ENCODE data around the gene DSTYK.

DSTYK gene

DNA sequence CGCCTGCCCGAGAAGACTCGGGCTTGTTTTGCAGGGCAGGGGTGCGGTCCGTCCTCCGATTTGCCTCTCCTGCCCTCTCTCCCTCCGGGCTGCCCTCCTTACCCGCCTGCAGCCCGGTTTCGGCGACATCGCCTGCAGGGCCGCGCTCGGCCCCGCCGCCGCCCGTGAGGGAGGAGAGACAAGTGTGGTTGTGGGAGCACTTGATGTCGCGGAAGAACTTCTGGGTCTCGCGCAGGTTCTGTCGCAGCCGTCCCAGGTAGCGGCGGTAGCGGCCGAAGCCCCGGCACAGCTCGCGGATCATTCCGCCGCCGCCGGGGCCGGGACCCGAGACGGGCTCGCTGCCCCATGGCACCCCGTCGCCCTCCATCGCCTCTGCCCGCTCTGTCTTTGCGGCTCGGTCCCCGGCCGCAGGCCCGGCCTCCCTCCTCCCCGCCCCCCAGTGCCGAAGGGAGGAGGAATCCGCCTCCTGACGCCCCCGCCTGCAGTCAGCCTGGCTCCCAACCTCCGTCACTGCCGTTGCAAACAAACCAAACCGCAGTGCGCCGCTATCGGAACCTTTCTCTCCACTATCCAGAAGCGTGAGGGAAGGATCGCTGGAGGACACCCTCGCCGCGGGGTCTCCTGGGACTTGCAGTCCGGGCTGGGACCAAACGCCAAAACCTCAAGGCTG, at the start of gene DSTYK:
TSS of gene DSTYK (minus strand) at position 534 of the 670 bp plus-strand sequence. CDS start at position 367, 167 bp downstream.
- Histone ChIP-seq H3K36me3 (ENCODE audit: control insufficient read depth, low read depth, low read length) (no peaks in the 10 kb centered on the region), H3K27me3 (ENCODE audit: control insufficient read depth, insufficient read depth, low read length) (no peaks in the 10 kb centered on the region), H3K9me3 (ENCODE audit: control insufficient read depth, low read depth, low read length) (no peaks in the 10 kb centered on the region), H3K4me3 (ENCODE audit: low read length) (peak within 1 kb of the TSS; percentile 95), H3K9ac (ENCODE audit: low read length) (peak within 1 kb of the TSS; percentile 78), H3K4me1 (ENCODE audit: control insufficient read depth, low read depth, low read length) (peaks cover 6% of the 10 kb centered on the region), H3K27ac (ENCODE audit: low read length) (peak within 1 kb of the TSS; percentile 42)

GRCh38 chr1:205259998-205260397, 48.5 kb upstream of the DSTYK start:
- Histone ChIP-seq H3K27ac (ENCODE audit: low read length) (no peak overlapping the region), H3K9me3 (ENCODE audit: control insufficient read depth, low read depth, low read length) (no peaks in the 10 kb centered on the region), H3K27me3 (ENCODE audit: control insufficient read depth, insufficient read depth, low read length) (no peaks in the 10 kb centered on the region), H3K4me1 (ENCODE audit: control insufficient read depth, low read depth, low read length) (peaks cover 24% of the 10 kb centered on the region), H3K4me3 (ENCODE audit: low read length) (no peak overlapping the region), H3K36me3 (ENCODE audit: control insufficient read depth, low read depth, low read length) (no peaks in the 10 kb centered on the region), H3K9ac (ENCODE audit: low read length) (no peak overlapping the region)

DNA sequence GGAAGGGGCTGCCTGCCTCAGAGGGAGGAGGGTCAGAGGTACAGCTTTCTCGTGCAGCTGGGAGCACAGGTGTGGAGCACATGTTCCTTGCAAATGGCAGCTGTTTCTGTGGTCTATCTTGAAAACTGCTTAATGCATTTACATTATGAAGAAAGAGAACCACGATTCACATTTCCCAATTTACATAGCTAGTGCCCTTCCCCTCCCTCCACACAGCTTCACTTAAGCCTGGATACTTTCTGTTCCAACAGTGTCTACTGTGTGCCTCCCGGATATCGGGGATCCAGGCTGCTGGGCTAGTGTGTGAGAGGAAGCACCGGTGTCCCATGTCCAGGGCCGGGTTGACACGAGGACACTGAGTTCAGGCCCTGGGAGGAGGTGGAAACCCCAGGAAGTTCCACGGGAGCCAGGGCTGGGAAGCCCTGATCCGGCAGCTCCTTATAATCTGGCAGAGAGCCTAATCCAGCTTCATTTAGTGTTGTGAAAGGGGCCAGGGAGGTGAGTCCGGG, 47.9 kb upstream of the DSTYK start:
- no peak overlapping the region for H3K27ac ChIP-seq (ENCODE audit: low read length)
- H3K4me1 ChIP-seq (ENCODE audit: control insufficient read depth, low read depth, low read length) = peaks cover 24% of the 10 kb centered on the region

DNA sequence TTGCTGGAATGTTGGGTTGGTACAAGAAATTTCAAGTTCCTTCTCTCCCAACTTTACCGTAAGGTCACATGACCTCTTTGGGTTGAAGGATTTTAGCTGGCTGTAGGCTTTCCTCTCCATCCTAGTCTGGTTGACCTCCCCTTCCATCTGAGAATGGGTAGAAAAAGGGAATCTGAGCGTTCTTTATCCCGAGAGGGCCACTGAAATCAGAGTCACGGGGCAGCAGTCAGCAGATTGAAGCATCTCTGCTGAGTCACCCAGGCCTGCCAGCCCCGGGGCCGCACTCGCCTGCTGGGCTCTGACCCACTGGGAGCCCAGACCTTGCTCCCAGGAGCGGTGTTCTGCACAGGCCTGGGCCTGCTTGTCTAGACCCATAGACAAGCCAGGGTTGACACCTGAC, 47.2 kb upstream of the DSTYK start:
- Histone ChIP-seq H3K4me1 (ENCODE audit: control insufficient read depth, low read depth, low read length) (peaks cover 24% of the 10 kb centered on the region), H3K36me3 (ENCODE audit: control insufficient read depth, low read depth, low read length) (no peaks in the 10 kb centered on the region), H3K4me3 (ENCODE audit: low read length) (no peak overlapping the region), H3K9ac (ENCODE audit: low read length) (no peak overlapping the region), H3K27me3 (ENCODE audit: control insufficient read depth, insufficient read depth, low read length) (no peaks in the 10 kb centered on the region), H3K27ac (ENCODE audit: low read length) (no peak overlapping the region), H3K9me3 (ENCODE audit: control insufficient read depth, low read depth, low read length) (no peaks in the 10 kb centered on the region)

More for the DNA sequence above, 47.9 kb upstream of the DSTYK start:
- Histone ChIP-seq H3K36me3 (ENCODE audit: control insufficient read depth, low read depth, low read length) (no peaks in the 10 kb centered on the region), H3K9ac (ENCODE audit: low read length) (peak overlapping the region; percentile 6), H3K9me3 (ENCODE audit: control insufficient read depth, low read depth, low read length) (no peaks in the 10 kb centered on the region), H3K27me3 (ENCODE audit: control insufficient read depth, insufficient read depth, low read length) (no peaks in the 10 kb centered on the region), H3K4me3 (ENCODE audit: low read length) (no peak overlapping the region)

- Histone ChIP-seq H3K9me3 (ENCODE audit: control insufficient read depth, low read depth, low read length) (no peaks in the 10 kb centered on the region), H3K36me3 (ENCODE audit: control insufficient read depth, low read depth, low read length) (no peaks in the 10 kb centered on the region), H3K4me3 (ENCODE audit: low read length) (no peak overlapping the region), H3K27me3 (ENCODE audit: control insufficient read depth, insufficient read depth, low read length) (no peaks in the 10 kb centered on the region), H3K4me1 (ENCODE audit: control insufficient read depth, low read depth, low read length) (peaks cover 24% of the 10 kb centered on the region), H3K9ac (ENCODE audit: low read length) (no peak overlapping the region), H3K27ac (ENCODE audit: low read length) (no peak overlapping the region)
These were observed 46.8 kb upstream of the DSTYK start for GRCh38 chr1:205258261-205258691.

GRCh38 chr1:205257735-205258134, 46.2 kb upstream of the DSTYK start:
- Histone ChIP-seq H3K4me3 (ENCODE audit: low read length) (no peak overlapping the region), H3K4me1 (ENCODE audit: control insufficient read depth, low read depth, low read length) (peaks cover 21% of the 10 kb centered on the region), H3K9me3 (ENCODE audit: control insufficient read depth, low read depth, low read length) (no peaks in the 10 kb centered on the region), H3K27me3 (ENCODE audit: control insufficient read depth, insufficient read depth, low read length) (no peaks in the 10 kb centered on the region), H3K36me3 (ENCODE audit: control insufficient read depth, low read depth, low read length) (no peaks in the 10 kb centered on the region), H3K27ac (ENCODE audit: low read length) (no peak overlapping the region), H3K9ac (ENCODE audit: low read length) (no peak overlapping the region)

GRCh38 chr1:205256951-205257625, 45.6 kb upstream of the DSTYK start:
- Histone ChIP-seq H3K9ac (ENCODE audit: low read length) (no peak overlapping the region), H3K27ac (ENCODE audit: low read length) (no peak overlapping the region), H3K9me3 (ENCODE audit: control insufficient read depth, low read depth, low read length) (no peaks in the 10 kb centered on the region), H3K4me1 (ENCODE audit: control insufficient read depth, low read depth, low read length) (peaks cover 15% of the 10 kb centered on the region), H3K27me3 (ENCODE audit: control insufficient read depth, insufficient read depth, low read length) (no peaks in the 10 kb centered on the region), H3K36me3 (ENCODE audit: control insufficient read depth, low read depth, low read length) (no peaks in the 10 kb centered on the region), H3K4me3 (ENCODE audit: low read length) (no peak overlapping the region)

GRCh38 chr1:205255941-205256780, 44.7 kb upstream of the DSTYK start:
- no peak overlapping the region for H3K27ac ChIP-seq (ENCODE audit: low read length)
- peaks cover 8% of the 10 kb centered on the region for H3K4me1 ChIP-seq (ENCODE audit: control insufficient read depth, low read depth, low read length)
- H3K27me3 ChIP-seq (ENCODE audit: control insufficient read depth, insufficient read depth, low read length) = no peaks in the 10 kb centered on the region
- no peaks in the 10 kb centered on the region for H3K36me3 ChIP-seq (ENCODE audit: control insufficient read depth, low read depth, low read length)
- no peak overlapping the region for H3K9ac ChIP-seq (ENCODE audit: low read length)
- no peaks in the 10 kb centered on the region for H3K9me3 ChIP-seq (ENCODE audit: control insufficient read depth, low read depth, low read length)
- no peak overlapping the region for H3K4me3 ChIP-seq (ENCODE audit: low read length)

DNA sequence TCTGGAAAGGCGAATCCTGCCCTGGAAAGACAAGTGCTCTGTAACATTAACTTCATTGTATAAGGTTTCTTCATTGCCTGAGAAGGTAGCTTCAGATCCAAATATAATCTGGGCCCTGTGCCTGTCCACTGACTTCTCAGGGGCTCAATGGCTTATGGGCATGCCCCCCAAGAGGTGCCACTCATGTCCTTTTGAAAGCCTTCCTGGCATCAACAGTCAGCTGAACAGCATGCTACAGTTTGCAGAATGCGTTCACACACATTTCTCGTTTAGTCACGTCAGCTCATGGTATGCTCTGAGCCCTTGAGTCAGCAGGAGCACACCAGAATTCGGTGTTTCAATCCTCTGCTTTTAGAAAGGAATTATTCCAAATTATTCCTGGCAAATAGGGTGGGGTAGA, 40.1 kb upstream of the DSTYK start:
- Histone ChIP-seq H3K9ac (ENCODE audit: low read length) (no peak overlapping the region), H3K27me3 (ENCODE audit: control insufficient read depth, insufficient read depth, low read length) (no peaks in the 10 kb centered on the region), H3K4me3 (ENCODE audit: low read length) (no peak overlapping the region), H3K4me1 (ENCODE audit: control insufficient read depth, low read depth, low read length) (no peaks in the 10 kb centered on the region), H3K36me3 (ENCODE audit: control insufficient read depth, low read depth, low read length) (no peaks in the 10 kb centered on the region), H3K9me3 (ENCODE audit: control insufficient read depth, low read depth, low read length) (no peaks in the 10 kb centered on the region), H3K27ac (ENCODE audit: low read length) (no peak overlapping the region)

GRCh38 chr1:205250699-205251098, 39.2 kb upstream of the DSTYK start:
- no peaks in the 10 kb centered on the region for H3K36me3 ChIP-seq (ENCODE audit: control insufficient read depth, low read depth, low read length)
- no peak overlapping the region for H3K27ac ChIP-seq (ENCODE audit: low read length)

DNA sequence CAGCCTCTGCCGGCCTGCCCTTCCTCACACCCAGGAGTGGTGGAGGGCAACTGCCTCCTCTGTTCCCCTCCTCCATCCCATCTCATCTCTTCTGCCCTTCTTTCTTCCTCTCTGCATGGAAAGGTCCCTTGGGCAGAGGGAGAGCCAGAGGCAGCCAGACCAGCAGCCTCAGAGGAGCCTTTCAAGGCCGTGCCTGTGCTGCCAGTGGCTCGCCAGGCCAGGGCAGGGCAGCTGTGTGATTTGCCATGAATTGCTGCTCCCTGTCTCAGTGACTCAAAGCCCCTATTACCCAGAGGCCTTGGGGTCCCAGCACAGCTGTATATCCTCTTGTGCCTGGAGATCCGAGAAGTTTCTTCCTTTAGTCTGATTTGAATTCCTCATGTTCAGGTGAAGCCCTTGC, 38.1 kb upstream of the DSTYK start:
- Histone ChIP-seq H3K27me3 (ENCODE audit: control insufficient read depth, insufficient read depth, low read length) (no peaks in the 10 kb centered on the region), H3K9ac (ENCODE audit: low read length) (no peak overlapping the region), H3K4me1 (ENCODE audit: control insufficient read depth, low read depth, low read length) (no peaks in the 10 kb centered on the region), H3K27ac (ENCODE audit: low read length) (no peak overlapping the region), H3K9me3 (ENCODE audit: control insufficient read depth, low read depth, low read length) (no peaks in the 10 kb centered on the region), H3K36me3 (ENCODE audit: control insufficient read depth, low read depth, low read length) (no peaks in the 10 kb centered on the region), H3K4me3 (ENCODE audit: low read length) (no peak overlapping the region)

More at GRCh38 chr1:205250699-205251098, 39.2 kb upstream of the DSTYK start:
- Histone ChIP-seq H3K9ac (ENCODE audit: low read length) (no peak overlapping the region), H3K4me1 (ENCODE audit: control insufficient read depth, low read depth, low read length) (no peaks in the 10 kb centered on the region), H3K4me3 (ENCODE audit: low read length) (no peak overlapping the region), H3K27me3 (ENCODE audit: control insufficient read depth, insufficient read depth, low read length) (no peaks in the 10 kb centered on the region), H3K9me3 (ENCODE audit: control insufficient read depth, low read depth, low read length) (no peaks in the 10 kb centered on the region)

Measured in iPS-18a (cell line).